HepG2 (cell line): ENCODE data around the gene PDK1. TPM values are rescaled to one million over a fixed set of nuclear protein-coding genes. Genes with fewer than 3 reads are reported as not detected.

Experiments
- KLF12 ChIP-seq: sonication (generic); formaldehyde crosslinking; IDR thresholded peaks from 2 replicates; pipeline ENCODE4 v1.4.0; 2020; ENCODE audit warnings: missing genetic modification reagents, borderline replicate concordance
- NFE2 ChIP-seq: sonication (generic); formaldehyde crosslinking; IDR thresholded peaks from 2 replicates; pipeline ENCODE4 v1.4.0; 2020; ENCODE audit warnings: missing genetic modification reagents
- POLR2AphosphoS5 ChIP-seq: IDR thresholded peaks from 2 replicates; pipeline ENCODE4 v1.6.1; 2012; ENCODE audit warnings: low read depth, low read length
- RARG ChIP-seq: sonication (generic); formaldehyde crosslinking; IDR thresholded peaks from 2 replicates; pipeline ENCODE4 v1.4.0; 2020; ENCODE audit warnings: low read depth, mild to moderate bottlenecking, missing genetic modification reagents
- ZBTB44 ChIP-seq: sonication (generic); formaldehyde crosslinking; IDR thresholded peaks from 2 replicates; pipeline ENCODE4 v1.4.0; 2020; ENCODE audit warnings: missing genetic modification reagents
- ZBTB7A ChIP-seq: sonication (generic); formaldehyde crosslinking; IDR thresholded peaks from 2 replicates; pipeline ENCODE4 v1.8.0; 2022; ENCODE audit warnings: mild to moderate bottlenecking, missing genetic modification reagents
- ZKSCAN5 ChIP-seq: sonication (generic); formaldehyde crosslinking; IDR thresholded peaks from 2 replicates; pipeline ENCODE4 v1.5.1; 2020; ENCODE audit warnings: mild to moderate bottlenecking, missing genetic modification reagents
- ZNF331 ChIP-seq: sonication (generic); formaldehyde crosslinking; IDR thresholded peaks from 2 replicates; pipeline ENCODE4 v1.4.0; 2020; ENCODE audit warnings: missing genetic modification reagents
- ZNF652 ChIP-seq: IDR thresholded peaks from 2 replicates; pipeline ENCODE4 v1.6.1; 2016; ENCODE audit warnings: low read depth, borderline replicate concordance
- polyA plus RNA-seq, 8 experiments: library from polyadenylated mRNA; depleted of rRNA in 3 of 8; stranded (reverse) in 7 of 8; unstranded in 1 of 8; fragments of >200 nt; fragmentation: Illumina TruSeq in 4 of 8; extraction: Trizol in 4 of 8; gene quantifications; 2 replicates each; pipeline versions ENCODE4 v1.2.1 to v1.2.3, GENCODE V29; 2011 to 2016; ENCODE audit warnings: low read depth in 4 of 8, missing spikeins in 1 of 8, mixed read lengths in 1 of 8; ENCODE audit not compliant: insufficient read depth in 1 of 8
- total RNA-seq, 5 experiments: library from RNA; depleted of rRNA; stranded (reverse); fragments of >200 nt; fragmentation: Illumina TruSeq; extraction: Trizol; gene quantifications; 2 replicates each; pipeline ENCODE4 v1.2.3, GENCODE V29; 2016; ENCODE audit warnings: low read depth in 1 of 5
- TF ChIP-seq, protein P1 (sequence below): sonication (generic); formaldehyde crosslinking; IDR thresholded peaks from 2 replicates; pipeline ENCODE4 v1.9.0; 2021; ENCODE audit warnings: missing genetic modification reagents, borderline replicate concordance
- TF ChIP-seq, protein P2 (sequence below): sonication (generic); formaldehyde crosslinking; IDR thresholded peaks from 2 replicates; pipeline ENCODE4 v1.4.0; 2020; ENCODE audit warnings: missing genetic modification reagents

Gene PDK1
- total and polyA plus RNA-seq, 2 of the 13 experiments (the other 11 are each of a cell fraction or from before 2014, with no cell fraction given) = 11.9 to 96.9 TPM

DNA sequence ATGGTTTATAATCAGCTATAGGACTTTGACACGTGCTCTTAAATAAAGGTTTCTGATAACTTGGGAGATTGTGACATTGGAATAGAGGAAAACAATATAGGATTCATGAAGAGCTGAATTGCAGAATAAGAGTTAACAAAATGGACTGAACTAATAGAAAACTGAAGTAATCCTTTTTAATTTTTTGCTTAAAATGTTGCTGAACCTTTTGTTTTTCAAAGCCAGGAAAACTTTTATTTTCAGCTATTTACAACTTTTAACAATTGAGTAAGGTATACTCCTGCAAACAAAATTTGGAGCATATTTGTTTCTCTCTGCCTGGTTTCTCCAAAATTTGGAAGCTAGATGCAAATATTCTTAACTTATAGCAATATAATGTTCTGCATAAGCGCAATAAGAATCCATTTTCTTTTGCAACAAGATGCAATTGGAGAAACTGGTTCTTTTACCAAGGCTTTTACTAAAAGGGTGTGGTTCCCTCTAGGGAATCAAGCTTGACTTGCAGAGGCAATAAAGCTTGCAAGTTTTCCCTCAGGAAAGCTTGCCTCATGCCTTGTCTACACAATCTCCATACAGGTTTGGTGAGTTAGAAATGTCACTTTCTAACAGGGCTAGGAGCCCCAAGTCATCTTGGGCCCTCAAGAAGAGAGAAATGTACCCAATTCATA is 10.3 kb upstream of the PDK1 start (continued):
- TF ChIP-seq ZBTB44 (CRISPR knock-in tag) = no peak
- TF ChIP-seq RARG (CRISPR knock-in tag) = no peak
- TF ChIP-seq KLF12 (CRISPR knock-in tag) = no peak
- TF ChIP-seq ZNF652 (CRISPR knock-in tag) = no peak
- TF ChIP-seq, protein P1, sequence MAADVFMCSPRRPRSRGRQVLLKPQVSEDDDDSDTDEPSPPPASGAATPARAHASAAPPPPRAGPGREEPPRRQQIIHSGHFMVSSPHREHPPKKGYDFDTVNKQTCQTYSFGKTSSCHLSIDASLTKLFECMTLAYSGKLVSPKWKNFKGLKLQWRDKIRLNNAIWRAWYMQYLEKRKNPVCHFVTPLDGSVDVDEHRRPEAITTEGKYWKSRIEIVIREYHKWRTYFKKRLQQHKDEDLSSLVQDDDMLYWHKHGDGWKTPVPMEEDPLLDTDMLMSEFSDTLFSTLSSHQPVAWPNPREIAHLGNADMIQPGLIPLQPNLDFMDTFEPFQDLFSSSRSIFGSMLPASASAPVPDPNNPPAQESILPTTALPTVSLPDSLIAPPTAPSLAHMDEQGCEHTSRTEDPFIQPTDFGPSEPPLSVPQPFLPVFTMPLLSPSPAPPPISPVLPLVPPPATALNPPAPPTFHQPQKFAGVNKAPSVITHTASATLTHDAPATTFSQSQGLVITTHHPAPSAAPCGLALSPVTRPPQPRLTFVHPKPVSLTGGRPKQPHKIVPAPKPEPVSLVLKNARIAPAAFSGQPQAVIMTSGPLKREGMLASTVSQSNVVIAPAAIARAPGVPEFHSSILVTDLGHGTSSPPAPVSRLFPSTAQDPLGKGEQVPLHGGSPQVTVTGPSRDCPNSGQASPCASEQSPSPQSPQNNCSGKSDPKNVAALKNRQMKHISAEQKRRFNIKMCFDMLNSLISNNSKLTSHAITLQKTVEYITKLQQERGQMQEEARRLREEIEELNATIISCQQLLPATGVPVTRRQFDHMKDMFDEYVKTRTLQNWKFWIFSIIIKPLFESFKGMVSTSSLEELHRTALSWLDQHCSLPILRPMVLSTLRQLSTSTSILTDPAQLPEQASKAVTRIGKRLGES (CRISPR knock-in tag) = no peak
- no peak for TF ChIP-seq POLR2AphosphoS5
- TF ChIP-seq NFE2 = no peak
- TF ChIP-seq, protein P2, sequence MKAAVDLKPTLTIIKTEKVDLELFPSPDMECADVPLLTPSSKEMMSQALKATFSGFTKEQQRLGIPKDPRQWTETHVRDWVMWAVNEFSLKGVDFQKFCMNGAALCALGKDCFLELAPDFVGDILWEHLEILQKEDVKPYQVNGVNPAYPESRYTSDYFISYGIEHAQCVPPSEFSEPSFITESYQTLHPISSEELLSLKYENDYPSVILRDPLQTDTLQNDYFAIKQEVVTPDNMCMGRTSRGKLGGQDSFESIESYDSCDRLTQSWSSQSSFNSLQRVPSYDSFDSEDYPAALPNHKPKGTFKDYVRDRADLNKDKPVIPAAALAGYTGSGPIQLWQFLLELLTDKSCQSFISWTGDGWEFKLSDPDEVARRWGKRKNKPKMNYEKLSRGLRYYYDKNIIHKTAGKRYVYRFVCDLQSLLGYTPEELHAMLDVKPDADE (CRISPR knock-in tag) = no peak
- no peak for TF ChIP-seq ZNF331 (CRISPR knock-in tag)
- TF ChIP-seq ZBTB7A (CRISPR knock-in tag) = no peak
- TF ChIP-seq ZKSCAN5 = no peak
